Adrenal gland (tissue), 12 donors: ENCODE results near the gene RAB29. TPM values are rescaled to one million over a fixed set of nuclear protein-coding genes. Genes with fewer than 3 reads are reported as not detected.

Source experiments
- DNase-seq, 7 donors: peaks; one replicate each; pipeline ENCODE4 v3.0.0-alpha.2; 2019 to 2020
- H3K27ac ChIP-seq, 5 donors: fragments of 200-600 bp; sonication (generic) in 4 of 5; 1 replicate in 3 of 5; 2 replicates in 2 of 5; pipeline versions ENCODE4 v1.5.1 to v1.8.0; 2016 to 2020; ENCODE audit warnings: mild to moderate bottlenecking in 1 of 5
- H3K27me3 ChIP-seq: fragments of 200-600 bp; 2 replicates; pipeline ENCODE4 v1.8.0; 2021
- H3K36me3 ChIP-seq, 2 donors: fragments of 200-600 bp; replicated peaks in 1 of 2; 1 replicate in 1 of 2; 2 replicates in 1 of 2; pipeline versions ENCODE4 v1.5.1 to v1.8.0; 2018 to 2022
- H3K4me1 ChIP-seq, 2 donors: fragments of 200-600 bp; replicated peaks in 1 of 2; 1 replicate in 1 of 2; 2 replicates in 1 of 2; pipeline versions ENCODE4 v1.5.1 to v1.8.0; 2018 to 2021
- H3K4me3 ChIP-seq, 4 donors: fragments of 200-600 bp; sonication (generic) in 3 of 4; one replicate each; pipeline ENCODE4 v1.5.1; 2016 to 2018
- H3K9me3 ChIP-seq, 3 donors: fragments of 200-600 bp; sonication (generic) in 1 of 3; replicated peaks in 1 of 3; 1 replicate in 2 of 3; 2 replicates in 1 of 3; pipeline versions ENCODE4 v1.5.1 to v1.8.0; 2016 to 2021
- CTCF ChIP-seq, 6 experiments: fragments of 450-650 bp in 4 of 6; fragments of 200-600 bp in 2 of 6; sonication (generic) in 1 of 6; IDR thresholded peaks; 1 replicate in 5 of 6; 2 replicates in 1 of 6; pipeline versions ENCODE4 v1.5.1 to v1.8.0; 2016 to 2021; ENCODE audit warnings: antibody characterized with exemption in 6 of 6, mild to moderate bottlenecking in 2 of 6, moderate library complexity in 1 of 6
- POLR2A ChIP-seq, 2 donors: fragments of 450-650 bp; IDR thresholded peaks; one replicate each; pipeline ENCODE4 v1.6.1; 2017; ENCODE audit warnings: antibody characterized with exemption in 2 of 2, mild to moderate bottlenecking in 2 of 2, moderate library complexity in 1 of 2
- WGBS, 4 donors: extraction: QIAGEN DNeasy Blood & Tissue Kit in 2 of 4; methylation state at CpG; one replicate each; pipeline versions ENCODE4 v1.1.5 to v1.1.7; 2013 to 2017; 5-methylcytosine and 5-hydroxymethylcytosine counted together
- intact Hi-C, 2 donors: fragments of 100-400 bp; cut with DNase I; formaldehyde crosslinking; loops; one replicate each; pipeline versions ENCODE4 v1.14.1 to v1.15.0; 2022 to 2023
- polyA plus RNA-seq, 3 donors: library from polyadenylated mRNA; stranded (reverse); fragments of 200-250 nt in 2 of 3; fragments of 350-450 nt in 1 of 3; fragmentation: Illumina TruSeq in 1 of 3; extraction: RNeasy Lipid Tissue Mini Kit (QIAGEN cat#74804) in 1 of 3; gene quantifications; one replicate each; pipeline ENCODE4 v1.2.3, GENCODE V29; 2013 to 2014
- total RNA-seq, 9 donors: library from RNA; depleted of rRNA in 4 of 9; stranded (reverse); fragments of >200 nt in 4 of 9; fragments of 120-200 nt in 1 of 9; fragmentation: NEBNext Ultra II Directional in 1 of 9; extraction: Animal tissue kit (Norgen Biotek cat#: 25700) in 1 of 9; gene quantifications; one replicate each; pipeline versions ENCODE4 v1.1.0 to v1.2.4, GENCODE V29; 2013 to 2023
- donor health status: healthy with polysubstance abuse.
- donor health status: Bipolar disorder and iron deficiency.
- donor health status: DM: yes; HTN: yes; CAD: no.
- donor health status: DM: no; HTN: no; CAD: no.
- donor health status: DM: no; HTN: no; CAD: no.
- donor health status: DM: yes; HTN: yes; CAD: no.

RAB29 gene
- total and polyA plus RNA-seq, 12 donors = 4.2 to 52.2 (median 24.7) TPM

- intact Hi-C loops = no loop called here
- 96 to 100% (median 97%) methylated on average over 6 to 8 of the region's 8 CpGs for WGBS, 4 donors
- peaks cover 23 to 56% of the 10 kb centered on the region in 2 donors for H3K4me1 ChIP-seq
These were observed 30.9 kb downstream of the RAB29 start for GRCh38 chr1:205744403-205744802.

GRCh38 chr1:205743977-205744376, 31.3 kb downstream of the RAB29 start:
- Histone ChIP-seq H3K27ac (no peak overlapping the region), H3K27me3 (no peaks in the 10 kb centered on the region), H3K36me3 (no peaks in the 10 kb centered on the region), H3K9me3 (no peaks in the 10 kb centered on the region), H3K4me3 (no peak overlapping the region), H3K4me1 (peaks cover 23 to 57% of the 10 kb centered on the region in 2 donors)
- intact Hi-C loops = no loop called here
- TF ChIP-seq POLR2A (IDR thresholded peaks at IDR 0.05) (no peak), CTCF (IDR thresholded peaks at IDR 0.05) (no peak)
- no peak for DNase-seq
- WGBS, 4 donors = 63 to 83% (median 67%) methylated on average over 4 of the region's 4 CpGs

More at GRCh38 chr1:205744403-205744802, 30.9 kb downstream of the RAB29 start:
- no peaks in the 10 kb centered on the region for H3K27me3 ChIP-seq
- DNase-seq = no peak
- no peak for TF ChIP-seq CTCF (IDR thresholded peaks at IDR 0.05)
- TF ChIP-seq POLR2A (IDR thresholded peaks at IDR 0.05) = no peak
- no peak overlapping the region for H3K27ac ChIP-seq
- H3K9me3 ChIP-seq = no peaks in the 10 kb centered on the region
- H3K4me3 ChIP-seq = no peak overlapping the region
- H3K36me3 ChIP-seq = no peaks in the 10 kb centered on the region

- H3K4me1 ChIP-seq = peaks cover 8 to 40% of the 10 kb centered on the region in 2 donors
- TF ChIP-seq POLR2A (IDR thresholded peaks at IDR 0.05) = no peak
- no peak for TF ChIP-seq CTCF (IDR thresholded peaks at IDR 0.05)
- WGBS, 4 donors = 19 to 33% (median 24%) methylated on average over 1 of the region's 1 CpG
- H3K27me3 ChIP-seq = no peaks in the 10 kb centered on the region
- DNase-seq = no peak
- no peaks in the 10 kb centered on the region for H3K9me3 ChIP-seq
- H3K36me3 ChIP-seq = no peaks in the 10 kb centered on the region
- intact Hi-C loops = no loop called here
- H3K27ac ChIP-seq = no peak overlapping the region
- no peak overlapping the region for H3K4me3 ChIP-seq
These were observed 33.6 kb downstream of the RAB29 start for GRCh38 chr1:205741681-205742080.

- TF ChIP-seq POLR2A (IDR thresholded peaks at IDR 0.05) (no peak), CTCF (IDR thresholded peaks at IDR 0.05) (no peak)
- no peak overlapping the region for H3K27ac ChIP-seq
- no peak overlapping the region for H3K4me3 ChIP-seq
- intact Hi-C loops = no loop called here
- DNase-seq = no peak
- WGBS, 4 donors = 69 to 75% (median 75%) methylated on average over 5 of the region's 5 CpGs
- no peaks in the 10 kb centered on the region for H3K9me3 ChIP-seq
- H3K4me1 ChIP-seq = peaks cover 6 to 30% of the 10 kb centered on the region in 2 donors
- no peaks in the 10 kb centered on the region for H3K27me3 ChIP-seq
- peaks cover 0 to 11% of the 10 kb centered on the region in 2 donors for H3K36me3 ChIP-seq
These were observed 35.7 kb downstream of the RAB29 start for GRCh38 chr1:205739348-205740160.
